Inflammatory macrophage treated with lipopolysaccharide for 1 hour (primary cell): ENCODE results near the gene CCN5.
"Not testable (repeated sequence)": the region's sequence is repeated elsewhere in the genome, so short reads cannot be mapped to it uniquely, and the experiment has no call there.

ENCODE experiments used
- DNase-seq, 2 donors: peaks; one replicate each; pipeline ENCODE4 v3.0.0-alpha.2; 2020 to 2022

CCN5 gene

GRCh38 chr20:44714701-44715498 lies at the start of gene CCN5:
CCN5 (plus strand) TSS chr20:44715369; CDS start chr20:44715391, 22 bp downstream.
- DNase-seq: peak in 1 of 2 donors; percentile 44

GRCh38 chr20:44666066-44666465 lies 49.1 kb upstream of the CCN5 start:
- peak; percentile 55 to 70 for DNase-seq

- DNase-seq: not testable (repeated sequence)
These were observed 44.3 kb upstream of the CCN5 start for GRCh38 chr20:44670851-44671250.

- not testable (repeated sequence) for DNase-seq
These were observed 43.6 kb upstream of the CCN5 start for GRCh38 chr20:44671541-44671940.

GRCh38 chr20:44672318-44672902 lies 42.8 kb upstream of the CCN5 start:
- DNase-seq: not testable (repeated sequence)

GRCh38 chr20:44678242-44678641 lies 36.9 kb upstream of the CCN5 start:
- DNase-seq: no peak

- no peak for DNase-seq
These were observed 36.1 kb upstream of the CCN5 start for GRCh38 chr20:44678990-44679611.

- DNase-seq: no peak
These were observed 33.2 kb upstream of the CCN5 start for GRCh38 chr20:44681796-44682566.

GRCh38 chr20:44683263-44684046 lies 31.7 kb upstream of the CCN5 start:
- peak; percentile 38 to 66 for DNase-seq

GRCh38 chr20:44684047-44684967 lies 30.9 kb upstream of the CCN5 start:
- no peak for DNase-seq

- no peak for DNase-seq
These were observed 28.2 kb upstream of the CCN5 start for GRCh38 chr20:44686934-44687333.

- no peak for DNase-seq
These were observed 27.0 kb upstream of the CCN5 start for GRCh38 chr20:44688053-44688625.

GRCh38 chr20:44689809-44690208 lies 25.4 kb upstream of the CCN5 start:
- DNase-seq: no peak

GRCh38 chr20:44690781-44691423 lies 24.3 kb upstream of the CCN5 start:
- no peak for DNase-seq

- no peak for DNase-seq
These were observed 23.4 kb upstream of the CCN5 start for GRCh38 chr20:44691424-44692423.

- no peak for DNase-seq
These were observed 22.2 kb upstream of the CCN5 start for GRCh38 chr20:44692932-44693480.

- no peak for DNase-seq
These were observed 21.5 kb upstream of the CCN5 start for GRCh38 chr20:44693627-44694026.

- no peak for DNase-seq
These were observed 21.0 kb upstream of the CCN5 start for GRCh38 chr20:44694159-44694558.

GRCh38 chr20:44695295-44695673 lies 19.9 kb upstream of the CCN5 start:
- DNase-seq: no peak
